ENCODE results near the gene C9orf153. TPM values are rescaled to one million over a fixed set of nuclear protein-coding genes. Genes with fewer than 3 reads are reported as not detected.

Gene C9orf153
- total RNA-seq, 2 experiments from 2014 or later = 0.12 to 0.35 TPM

DNA sequence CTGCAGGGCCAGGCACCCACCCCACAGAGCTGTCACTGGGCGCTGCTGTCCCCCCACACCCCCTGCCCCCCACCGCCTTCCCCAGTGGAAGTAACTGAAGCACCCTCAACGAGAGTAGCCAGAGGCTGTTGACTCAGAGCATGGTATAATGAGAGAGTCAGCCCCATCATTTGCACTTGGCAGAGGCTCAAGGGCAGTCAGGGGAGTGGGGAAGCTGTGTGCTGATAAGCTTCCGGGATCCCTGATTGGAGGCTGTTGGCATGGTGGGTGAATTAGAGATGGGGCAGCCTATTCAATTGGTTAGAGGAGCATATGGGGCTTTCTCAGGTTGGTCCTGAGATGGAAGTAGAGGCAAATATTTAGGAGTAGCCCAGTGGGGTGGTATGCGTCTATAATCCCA is 83.0 kb downstream of the C9orf153 start:
- Mint-ChIP-seq H3K9me3 (no peaks in the 10 kb centered on the region), H3K27ac (no peak overlapping the region), H3K36me3 (ENCODE audit: low read depth) (no peaks in the 10 kb centered on the region), H3K27me3 (no peaks in the 10 kb centered on the region), H3K4me3 (no peak overlapping the region), H3K4me1 (no peaks in the 10 kb centered on the region)
- no peak for DNase-seq
- ChIA-PET CTCF (no interaction called here), POLR2A (no interaction called here)

DNA sequence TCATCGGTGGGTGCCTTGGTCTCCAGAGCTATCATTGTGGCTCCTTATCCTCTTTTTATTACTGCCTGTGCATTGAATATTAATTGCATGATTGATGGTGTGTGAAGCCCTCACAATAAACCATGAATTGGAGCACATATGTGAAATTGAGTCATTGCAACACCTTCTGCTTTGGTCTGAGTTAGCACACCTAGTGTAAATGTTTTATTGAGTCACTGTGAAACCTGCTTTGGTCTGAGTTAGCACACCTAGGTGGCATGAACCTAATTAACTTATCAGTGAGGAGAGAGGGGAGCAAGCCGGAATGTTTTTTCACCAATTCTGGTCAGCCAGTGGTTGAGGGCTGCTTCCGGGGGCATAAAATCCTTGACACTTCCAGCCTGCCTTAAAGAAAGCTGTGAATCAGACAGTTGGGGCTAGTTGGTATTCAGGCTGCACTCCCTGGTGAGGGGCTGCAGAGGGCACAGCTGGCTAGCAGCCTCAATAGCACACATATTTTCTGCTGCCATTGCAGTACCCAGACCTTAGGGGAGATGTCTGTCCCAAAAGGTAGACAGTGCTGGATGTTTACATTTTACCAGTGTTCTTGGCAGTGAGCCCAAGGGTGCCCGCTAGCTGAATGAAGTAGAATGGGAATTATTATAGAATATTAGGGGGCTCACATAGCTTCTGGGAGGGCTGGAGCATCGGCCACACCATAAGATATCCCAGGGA is 83.6 kb downstream of the C9orf153 start:
- no peaks in the 10 kb centered on the region for H3K36me3 Mint-ChIP-seq (ENCODE audit: low read depth)
- CTCF ChIA-PET = no interaction called here
- H3K4me1 Mint-ChIP-seq = no peaks in the 10 kb centered on the region
- POLR2A ChIA-PET = no interaction called here
- H3K27ac Mint-ChIP-seq = no peak overlapping the region
- no peak for DNase-seq
- H3K27me3 Mint-ChIP-seq = no peaks in the 10 kb centered on the region
- no peak overlapping the region for H3K4me3 Mint-ChIP-seq
- no peaks in the 10 kb centered on the region for H3K9me3 Mint-ChIP-seq

DNA sequence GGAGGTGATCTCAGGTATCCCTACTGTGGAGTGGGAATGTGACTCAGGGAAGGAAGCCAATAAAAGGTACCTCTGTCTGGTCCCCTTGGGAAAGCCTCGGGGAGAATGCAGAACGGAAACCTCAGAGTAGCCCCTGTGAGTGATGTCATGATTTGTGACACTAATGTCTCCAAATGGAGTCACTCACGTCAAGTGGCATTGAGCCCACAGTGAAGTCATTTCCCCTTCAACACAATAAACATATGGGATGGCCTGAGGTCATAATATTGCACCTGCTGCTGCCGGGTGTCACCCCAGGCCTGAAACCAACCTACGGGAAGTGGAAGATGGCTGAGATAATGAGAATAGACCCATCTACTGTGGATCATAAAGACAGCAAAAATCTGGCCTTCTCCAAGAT is 84.2 kb downstream of the C9orf153 start:
- no peak overlapping the region for H3K27ac Mint-ChIP-seq
- no peaks in the 10 kb centered on the region for H3K27me3 Mint-ChIP-seq
- POLR2A ChIA-PET = no interaction called here
- no peaks in the 10 kb centered on the region for H3K36me3 Mint-ChIP-seq (ENCODE audit: low read depth)
- H3K4me3 Mint-ChIP-seq = no peak overlapping the region
- H3K9me3 Mint-ChIP-seq = no peaks in the 10 kb centered on the region
- no peaks in the 10 kb centered on the region for H3K4me1 Mint-ChIP-seq
- no peak for DNase-seq
- CTCF ChIA-PET = no interaction called here

Other genes with a start within 250 kb of the C9orf153 start
- 1 to 10 TPM in 1 of 2 experiments, under 1 TPM in 1; 0.87 to 1.0 TPM for gene GOLM1, start 160.1 kb downstream of the C9orf153 start, total RNA-seq
- gene ISCA1, start 22.9 kb upstream of the C9orf153 start, total RNA-seq = 10 to 100 TPM; 16.8 to 19.5 TPM
- gene TUT7, start 94.8 kb upstream of the C9orf153 start, total RNA-seq = 10 to 100 TPM; 37.2 to 38.2 TPM